T-cell (primary cell): ENCODE measurements around the gene ZPBP. TPM values are rescaled to one million over a fixed set of nuclear protein-coding genes. Genes with fewer than 3 reads are reported as not detected.

ENCODE experiments used
- ATAC-seq, 4 experiments: fragments of 200-7000 bp in 3 of 4; fragments of 150-1000 bp in 1 of 4; cut with Tn5 transposase; replicated peaks in 1 of 4; 1 replicate in 3 of 4; 2 replicates in 1 of 4; pipeline ENCODE4 v1.10.0; 2021; ENCODE audit warnings: moderate library complexity in 3 of 4, mild to moderate bottlenecking in 2 of 4, moderate number of reproducible peaks in 1 of 4
- CTCF ChIA-PET, 2 donors: fragments of 300-600 bp; sonication (Branson Sonifier 250); formaldehyde crosslinking; loops; one replicate each; lab custom pipeline; 2022; ENCODE audit warnings: antibody characterized with exemption in 2 of 2; lab: Charles Lee
- POLR2A ChIA-PET, 2 donors: fragments of 300-600 bp; sonication (Branson Sonifier 250); formaldehyde crosslinking; loops; one replicate each; lab custom pipeline; 2022; ENCODE audit warnings: antibody characterized with exemption in 2 of 2; lab: Charles Lee
- DNase-seq, 35 experiments: peaks; one replicate each; pipeline versions ENCODE4 v3.0.0 to v3.0.0-alpha.2; 2013 to 2023
- H3K27ac ChIP-seq: one replicate; pipeline ENCODE4 v1.5.1; 2013; ENCODE audit warnings: low read length
- H3K27me3 ChIP-seq, 2 experiments: replicated peaks in 1 of 2; 1 replicate in 1 of 2; 2 replicates in 1 of 2; pipeline versions ENCODE4 v1.6.1 to v1.7.0; 2013; ENCODE audit warnings: low read length in 1 of 2, mixed read lengths in 1 of 2; ENCODE audit not compliant: control insufficient read depth in 2 of 2, insufficient read depth in 2 of 2; ENCODE audit errors: extremely low read depth in 1 of 2
- H3K36me3 ChIP-seq, 2 donors: 1 replicate in 1 of 2; 2 replicates in 1 of 2; pipeline versions ENCODE4 v1.6.1 to v1.7.0; 2013; ENCODE audit warnings: low read length in 1 of 2; ENCODE audit not compliant: control insufficient read depth in 2 of 2, insufficient read depth in 1 of 2; ENCODE audit errors: extremely low read depth in 1 of 2
- H3K4me1 ChIP-seq, 2 experiments: 1 replicate in 1 of 2; 2 replicates in 1 of 2; pipeline versions ENCODE4 v1.6.1 to v1.7.0; 2013; ENCODE audit warnings: low read length in 2 of 2, mixed read lengths in 1 of 2; ENCODE audit not compliant: insufficient read depth in 2 of 2, control insufficient read depth in 1 of 2; ENCODE audit errors: extremely low read depth in 1 of 2
- H3K4me3 ChIP-seq, 2 donors: 1 replicate in 1 of 2; 2 replicates in 1 of 2; pipeline versions ENCODE4 v1.5.1 to v1.7.0; 2013; ENCODE audit warnings: mild to moderate bottlenecking in 2 of 2, low read length in 1 of 2, moderate library complexity in 1 of 2; ENCODE audit not compliant: control insufficient read depth in 1 of 2; ENCODE audit errors: extremely low read depth in 1 of 2
- H3K9me3 ChIP-seq: 2 replicates; pipeline ENCODE4 v1.7.0; 2013
- H3K27ac Mint-ChIP-seq, 2 donors: one replicate each; pipeline ENCODE4 v1.8.0; 2020 to 2021; ENCODE audit warnings: mild to moderate bottlenecking in 2 of 2, mixed read lengths in 2 of 2
- H3K27me3 Mint-ChIP-seq, 2 donors: one replicate each; pipeline ENCODE4 v1.8.0; 2021 to 2022; ENCODE audit warnings: mixed read lengths in 2 of 2
- H3K36me3 Mint-ChIP-seq: one replicate; pipeline ENCODE4 v1.8.0; 2021; ENCODE audit warnings: mixed read lengths
- H3K4me1 Mint-ChIP-seq, 3 donors: one replicate each; pipeline ENCODE4 v1.8.0; 2020 to 2022; ENCODE audit warnings: mixed read lengths in 3 of 3, mild to moderate bottlenecking in 1 of 3
- H3K4me3 Mint-ChIP-seq, 3 donors: one replicate each; pipeline ENCODE4 v1.8.0; 2020 to 2022; ENCODE audit warnings: mild to moderate bottlenecking in 3 of 3, mixed read lengths in 3 of 3, moderate library complexity in 3 of 3
- H3K9me3 Mint-ChIP-seq, 3 donors: one replicate each; pipeline ENCODE4 v1.8.0; 2020 to 2022; ENCODE audit warnings: mixed read lengths in 3 of 3
- WGBS: methylation state at CpG from one replicate; pipeline ENCODE4 v1.1.5; 2013; ENCODE audit warnings: missing lambda C conversion rate; ENCODE audit not compliant: insufficient coverage; 5-methylcytosine and 5-hydroxymethylcytosine counted together
- total RNA-seq, 35 experiments: library from RNA in 6 of 35; stranded (reverse) in 6 of 35; fragments of 120-200 nt in 1 of 35; gene quantifications; one replicate each; pipeline versions ENCODE4 v1.2.1 to v1.2.4 and lab custom pipeline; 2013 to 2026

Gene ZPBP
- total RNA-seq, 5 donors from 2014 or later (not counting 1 experiment from before 2014, with no cell fraction given) = 0.46 TPM; not detected in 4

GRCh38 chr7:50022991-50023390, 70.1 kb downstream of the ZPBP start:
- no CpG with 5 or more reads among the region's 4 CpGs for WGBS
- CTCF ChIA-PET = no interaction called here
- no peaks in the 10 kb centered on the region for H3K27me3 ChIP-seq
- H3K4me1 ChIP-seq = no peaks in the 10 kb centered on the region
- DNase-seq = no peak
- Mint-ChIP-seq H3K4me3 (no peak overlapping the region), H3K27me3 (peaks cover 9 to 17% of the 10 kb centered on the region in 2 donors), H3K27ac (no peak overlapping the region), H3K9me3 (peaks cover 0 to 5% (median 2%) of the 10 kb centered on the region in 3 donors), H3K36me3 (no peaks in the 10 kb centered on the region), H3K4me1 (no peaks in the 10 kb centered on the region)
- no peak for ATAC-seq
- no peak overlapping the region for H3K27ac ChIP-seq
- no peaks in the 10 kb centered on the region for H3K36me3 ChIP-seq
- no peaks in the 10 kb centered on the region for H3K9me3 ChIP-seq
- POLR2A ChIA-PET = no interaction called here
- no peak overlapping the region for H3K4me3 ChIP-seq

GRCh38 chr7:50022451-50022850, 70.6 kb downstream of the ZPBP start:
- Histone ChIP-seq H3K36me3 (no peaks in the 10 kb centered on the region), H3K4me3 (no peak overlapping the region), H3K27me3 (no peaks in the 10 kb centered on the region), H3K27ac (no peak overlapping the region), H3K4me1 (no peaks in the 10 kb centered on the region), H3K9me3 (no peaks in the 10 kb centered on the region)
- Mint-ChIP-seq H3K4me1 (no peaks in the 10 kb centered on the region), H3K4me3 (no peak overlapping the region), H3K27ac (no peak overlapping the region), H3K36me3 (no peaks in the 10 kb centered on the region), H3K9me3 (peaks cover 0 to 5% (median 2%) of the 10 kb centered on the region in 3 donors), H3K27me3 (peaks cover 9 to 17% of the 10 kb centered on the region in 2 donors)
- DNase-seq = no peak
- no CpG with 5 or more reads among the region's 3 CpGs for WGBS
- ChIA-PET POLR2A (no interaction called here), CTCF (interaction anchor here in 1 of 2 donors (0.5 kb wide), 1 partner anchor 1078 kb away, joined by 3 read pairs; no protein-coding TSS in a partner anchor)
- no peak for ATAC-seq

- no peaks in the 10 kb centered on the region for H3K4me1 ChIP-seq
- H3K27ac ChIP-seq = no peak overlapping the region
- H3K27ac Mint-ChIP-seq = no peak overlapping the region
- POLR2A ChIA-PET = no interaction called here
- no peaks in the 10 kb centered on the region for H3K4me1 Mint-ChIP-seq
- ATAC-seq (no peak), DNase-seq (no peak)
- no peaks in the 10 kb centered on the region for H3K9me3 Mint-ChIP-seq
- H3K36me3 ChIP-seq = no peaks in the 10 kb centered on the region
- H3K4me3 ChIP-seq = no peak overlapping the region
- H3K9me3 ChIP-seq = no peaks in the 10 kb centered on the region
- no CpG with 5 or more reads among the region's 6 CpGs for WGBS
- H3K36me3 Mint-ChIP-seq = no peaks in the 10 kb centered on the region
- CTCF ChIA-PET = no interaction called here
- peaks cover 3 to 4% of the 10 kb centered on the region in 2 donors for H3K27me3 Mint-ChIP-seq
- no peak overlapping the region for H3K4me3 Mint-ChIP-seq
- no peaks in the 10 kb centered on the region for H3K27me3 ChIP-seq
These were observed 97.4 kb downstream of the ZPBP start for GRCh38 chr7:49995681-49996080.

GRCh38 chr7:49986191-49986590, 106.9 kb downstream of the ZPBP start:
- no peak overlapping the region for H3K27ac ChIP-seq
- Mint-ChIP-seq H3K36me3 (no peaks in the 10 kb centered on the region), H3K27me3 (peaks cover 6 to 14% of the 10 kb centered on the region in 2 donors), H3K4me1 (no peaks in the 10 kb centered on the region), H3K9me3 (peaks cover 4 to 15% (median 4%) of the 10 kb centered on the region in 3 donors), H3K4me3 (no peak overlapping the region), H3K27ac (no peak overlapping the region)
- no peaks in the 10 kb centered on the region for H3K4me1 ChIP-seq
- no peaks in the 10 kb centered on the region for H3K9me3 ChIP-seq
- H3K27me3 ChIP-seq = no peaks in the 10 kb centered on the region
- H3K36me3 ChIP-seq = no peaks in the 10 kb centered on the region
- 85% methylated on average over 4 of the region's 5 CpGs for WGBS
- ChIA-PET POLR2A (no interaction called here), CTCF (no interaction called here)
- DNase-seq (no peak), ATAC-seq (no peak)
- H3K4me3 ChIP-seq = no peak overlapping the region

- no peaks in the 10 kb centered on the region for H3K9me3 ChIP-seq
- H3K4me1 ChIP-seq = no peaks in the 10 kb centered on the region
- Mint-ChIP-seq H3K9me3 (no peaks in the 10 kb centered on the region), H3K27me3 (no peaks in the 10 kb centered on the region), H3K4me1 (no peaks in the 10 kb centered on the region), H3K27ac (no peak overlapping the region), H3K4me3 (no peak overlapping the region), H3K36me3 (no peaks in the 10 kb centered on the region)
- no peak overlapping the region for H3K27ac ChIP-seq
- DNase-seq (no peak), ATAC-seq (no peak)
- 96% methylated on average over 3 of the region's 9 CpGs for WGBS
- no peaks in the 10 kb centered on the region for H3K36me3 ChIP-seq
- no peaks in the 10 kb centered on the region for H3K27me3 ChIP-seq
- no peak overlapping the region for H3K4me3 ChIP-seq
- ChIA-PET POLR2A (no interaction called here), CTCF (no interaction called here)
These were observed 112.6 kb downstream of the ZPBP start for GRCh38 chr7:49980465-49980864.

GRCh38 chr7:49976238-49976637, 116.8 kb downstream of the ZPBP start:
- POLR2A ChIA-PET = interaction anchor here in 1 of 2 donors (0.6 kb wide), 1 partner anchor 768 kb away, joined by 13 read pairs; no protein-coding TSS in a partner anchor
- H3K36me3 ChIP-seq = no peaks in the 10 kb centered on the region
- H3K27me3 Mint-ChIP-seq = no peaks in the 10 kb centered on the region
- no peaks in the 10 kb centered on the region for H3K27me3 ChIP-seq
- no peaks in the 10 kb centered on the region for H3K9me3 Mint-ChIP-seq
- ATAC-seq = no peak
- no peak overlapping the region for H3K27ac ChIP-seq
- no peaks in the 10 kb centered on the region for H3K4me1 Mint-ChIP-seq
- no peaks in the 10 kb centered on the region for H3K4me1 ChIP-seq
- H3K4me3 ChIP-seq = no peak overlapping the region
- no peaks in the 10 kb centered on the region for H3K36me3 Mint-ChIP-seq
- no peak for DNase-seq
- H3K27ac Mint-ChIP-seq = no peak overlapping the region
- CTCF ChIA-PET = interaction anchor here in 1 of 2 donors (0.6 kb wide), 1 partner anchor 12 kb away, joined by 3 read pairs; no protein-coding TSS in a partner anchor
- WGBS = no CpG with 5 or more reads among the region's 1 CpG
- no peaks in the 10 kb centered on the region for H3K9me3 ChIP-seq
- no peak overlapping the region for H3K4me3 Mint-ChIP-seq

GRCh38 chr7:49974035-49974434, 119.0 kb downstream of the ZPBP start:
- no CpG with 5 or more reads among the region's 1 CpG for WGBS
- Mint-ChIP-seq H3K9me3 (no peaks in the 10 kb centered on the region), H3K4me3 (no peak overlapping the region)

More at GRCh38 chr7:49974035-49974434, 119.0 kb downstream of the ZPBP start:
- Histone ChIP-seq H3K9me3 (no peaks in the 10 kb centered on the region), H3K27ac (no peak overlapping the region), H3K27me3 (no peaks in the 10 kb centered on the region), H3K4me3 (no peak overlapping the region), H3K36me3 (no peaks in the 10 kb centered on the region), H3K4me1 (no peaks in the 10 kb centered on the region)
- Mint-ChIP-seq H3K27ac (no peak overlapping the region), H3K36me3 (no peaks in the 10 kb centered on the region), H3K4me1 (no peaks in the 10 kb centered on the region), H3K27me3 (peaks cover 0 to 3% of the 10 kb centered on the region in 2 donors)
- ChIA-PET POLR2A (no interaction called here), CTCF (no interaction called here)
- no peak for DNase-seq
- no peak for ATAC-seq
